ENCODE measurements around the gene BRINP1.

The BRINP1 gene

GRCh38 chr9:119343059-119343990 is 25.9 kb downstream of the BRINP1 start:
- no peak for DNase-seq (ENCODE audit: low read depth in 2 of 2)

GRCh38 chr9:119339056-119339455 is 30.2 kb downstream of the BRINP1 start:
- DNase-seq (ENCODE audit: low read depth in 2 of 2): no peak

- no peak for DNase-seq (ENCODE audit: low read depth in 2 of 2)
Observed at GRCh38 chr9:119337573-119337972, 31.7 kb downstream of the BRINP1 start.

- DNase-seq (ENCODE audit: low read depth in 2 of 2): no peak
Observed at GRCh38 chr9:119334745-119335144, 34.5 kb downstream of the BRINP1 start.

- DNase-seq (ENCODE audit: low read depth in 2 of 2): no peak
Observed at GRCh38 chr9:119333507-119334229, 35.6 kb downstream of the BRINP1 start.

- DNase-seq (ENCODE audit: low read depth in 2 of 2): no peak
Observed at GRCh38 chr9:119332522-119332921, 36.7 kb downstream of the BRINP1 start.

- no peak for DNase-seq (ENCODE audit: low read depth in 2 of 2)
Observed at GRCh38 chr9:119322184-119322583, 47.1 kb downstream of the BRINP1 start.

GRCh38 chr9:119318371-119318770 is 50.9 kb downstream of the BRINP1 start:
- no peak for DNase-seq (ENCODE audit: low read depth in 2 of 2)

- DNase-seq (ENCODE audit: low read depth in 2 of 2): no peak
Observed at GRCh38 chr9:119313846-119314245, 55.4 kb downstream of the BRINP1 start.

GRCh38 chr9:119310741-119311140 is 58.5 kb downstream of the BRINP1 start:
- no peak for DNase-seq (ENCODE audit: low read depth in 2 of 2)

- no peak for DNase-seq (ENCODE audit: low read depth in 2 of 2)
Observed at GRCh38 chr9:119307471-119307870, 61.8 kb downstream of the BRINP1 start.

GRCh38 chr9:119304555-119304954 is 64.7 kb downstream of the BRINP1 start:
- DNase-seq (ENCODE audit: low read depth in 2 of 2): no peak

GRCh38 chr9:119302988-119303698 is 66.1 kb downstream of the BRINP1 start:
- DNase-seq (ENCODE audit: low read depth in 2 of 2): no peak

- no peak for DNase-seq (ENCODE audit: low read depth in 2 of 2)
Observed at GRCh38 chr9:119298076-119298853, 71.0 kb downstream of the BRINP1 start.

- DNase-seq (ENCODE audit: low read depth in 2 of 2): no peak
Observed at GRCh38 chr9:119291554-119291953, 77.7 kb downstream of the BRINP1 start.

GRCh38 chr9:119289740-119290433 is 79.3 kb downstream of the BRINP1 start:
- no peak for DNase-seq (ENCODE audit: low read depth in 2 of 2)

- no peak for DNase-seq (ENCODE audit: low read depth in 2 of 2)
Observed at GRCh38 chr9:119284587-119285337, 84.5 kb downstream of the BRINP1 start.

- no peak for DNase-seq (ENCODE audit: low read depth in 2 of 2)
Observed at GRCh38 chr9:119284118-119284517, 85.1 kb downstream of the BRINP1 start.

GRCh38 chr9:119283078-119283794 is 86.0 kb downstream of the BRINP1 start:
- DNase-seq (ENCODE audit: low read depth in 2 of 2): no peak
